NT2/D1 (cell line): Measurements from ENCODE around the gene PNKD.

Experiments used
- YY1 ChIP-seq: IDR thresholded peaks from 2 replicates; pipeline ENCODE4 v1.6.1; 2011; ENCODE audit not compliant: insufficient read length, insufficient read depth
- ZNF274 ChIP-seq: IDR thresholded peaks from 2 replicates; pipeline ENCODE4 v1.6.1; 2011; ENCODE audit warnings: mild to moderate bottlenecking, low read depth, low read length

DNA sequence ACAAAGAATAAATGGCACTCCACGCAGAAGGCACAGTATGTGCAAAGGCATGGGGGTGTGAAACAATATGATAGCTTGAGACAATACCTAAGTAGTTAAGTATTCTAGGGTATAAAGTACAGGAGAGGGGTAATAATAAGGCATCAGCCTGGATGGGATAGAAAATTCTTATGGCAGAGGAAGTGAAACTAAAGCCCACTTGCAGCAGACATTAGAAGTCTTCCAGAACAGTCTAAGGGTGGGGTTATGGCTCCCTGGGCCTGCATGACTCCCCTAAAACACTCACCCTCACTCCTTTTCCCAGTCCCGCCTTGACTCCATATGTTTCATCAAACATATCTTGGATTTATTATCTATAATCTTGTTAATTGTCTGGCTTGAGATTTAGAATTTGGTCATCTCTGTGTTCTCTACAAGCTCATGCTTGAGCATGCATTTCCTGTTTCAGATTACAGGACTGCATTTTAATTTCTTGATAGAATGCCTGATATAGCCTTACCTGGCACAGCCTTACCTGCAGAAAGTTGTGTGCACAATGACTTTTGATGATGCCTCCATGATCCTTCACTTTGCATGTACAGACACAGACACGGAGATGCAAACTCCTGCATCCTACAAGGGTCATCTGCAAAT lies 50.5 kb downstream of the PNKD start:
- no peak for TF ChIP-seq YY1
- no peak for TF ChIP-seq ZNF274
